H1 (cell line): ENCODE measurements around the gene ADPRHL1. TPM values are rescaled to one million over a fixed set of nuclear protein-coding genes. Genes with fewer than 3 reads are reported as not detected.

Source experiments
- CTCF ChIA-PET: fragments of 300-600 bp; sonication (Branson Sonifier 250); formaldehyde crosslinking; loops from one replicate; lab custom pipeline; 2021; ENCODE audit not compliant: partially characterized antibody; lab: Charles Lee
- POLR2A ChIA-PET: fragments of 300-600 bp; sonication (Branson Sonifier 250); formaldehyde crosslinking; loops from one replicate; lab custom pipeline; 2021; ENCODE audit warnings: inconsistent platforms; ENCODE audit not compliant: partially characterized antibody; lab: Charles Lee
- DNase-seq, 2 experiments: peaks; one replicate each; pipeline versions ENCODE4 v3.0.0 to v3.0.0-alpha.2; 2010 to 2022; ENCODE audit warnings: low spot score in 2 of 2, low read depth in 1 of 2, mixed read lengths in 1 of 2
- FAIRE-seq: peaks from 2 replicates; lab custom pipeline; 2011; peaks lifted over from hg19 to GRCh38; lab: Jason Lieb, UNC
- H2AFZ ChIP-seq: 2 replicates; pipeline ENCODE4 v1.8.1; 2012; ENCODE audit warnings: low read length, inconsistent platforms
- H2AK5ac ChIP-seq: 2 replicates; pipeline ENCODE4 v1.6.1; 2013; ENCODE audit warnings: low read depth, low read length
- H2BK120ac ChIP-seq: replicated peaks from 2 replicates; pipeline ENCODE3; 2013; ENCODE audit warnings: low read depth, low read length, inconsistent platforms
- H2BK12ac ChIP-seq: 2 replicates; pipeline ENCODE4 v1.6.1; 2013; ENCODE audit warnings: low read depth, low read length
- H2BK15ac ChIP-seq: 2 replicates; pipeline ENCODE4 v1.6.1; 2013; ENCODE audit warnings: low read length
- H2BK20ac ChIP-seq: 2 replicates; pipeline ENCODE4 v1.6.1; 2013; ENCODE audit warnings: low read length
- H2BK5ac ChIP-seq: 2 replicates; pipeline ENCODE4 v1.6.1; 2013; ENCODE audit warnings: low read depth, low read length
- H3K14ac ChIP-seq: 2 replicates; pipeline ENCODE4 v1.6.1; 2013; ENCODE audit warnings: inconsistent platforms; ENCODE audit not compliant: insufficient read length
- H3K18ac ChIP-seq: 2 replicates; pipeline ENCODE4 v1.6.1; 2013; ENCODE audit warnings: low read length; ENCODE audit errors: extremely low read depth
- H3K23ac ChIP-seq: 2 replicates; pipeline ENCODE4 v1.6.1; 2013; ENCODE audit warnings: inconsistent platforms; ENCODE audit not compliant: insufficient read length
- H3K23me2 ChIP-seq: 2 replicates; pipeline ENCODE4 v1.6.1; 2013; ENCODE audit warnings: low read depth, low read length
- H3K27ac ChIP-seq: 2 replicates; pipeline ENCODE4 v1.6.1; 2011; ENCODE audit warnings: low read depth, low read length, inconsistent platforms
- H3K27me3 ChIP-seq, 4 experiments: replicated peaks in 1 of 4; 1 replicate in 1 of 4; 2 replicates in 3 of 4; pipeline versions ENCODE4 v1.6.1 to v1.8.1; 2011 to 2013; ENCODE audit warnings: low read length in 3 of 4, mild to moderate bottlenecking in 3 of 4, inconsistent platforms in 2 of 4, mixed read lengths in 2 of 4, moderate library complexity in 1 of 4; ENCODE audit not compliant: control insufficient read depth in 3 of 4, insufficient read depth in 3 of 4; ENCODE audit errors: extremely low read depth in 1 of 4
- H3K36me3 ChIP-seq, 4 experiments: 2 replicates each; pipeline versions ENCODE4 v1.6.1 to v1.8.1; 2011 to 2013; ENCODE audit warnings: mild to moderate bottlenecking in 4 of 4, low read length in 3 of 4, moderate library complexity in 2 of 4, control low read depth in 1 of 4, inconsistent platforms in 1 of 4; ENCODE audit not compliant: insufficient read depth in 4 of 4, control insufficient read depth in 2 of 4
- H3K4ac ChIP-seq: replicated peaks from 2 replicates; pipeline ENCODE3; 2013; ENCODE audit warnings: low read length, low read depth, mixed read lengths, inconsistent platforms; ENCODE audit not compliant: insufficient read length
- H3K4me1 ChIP-seq, 4 experiments: replicated peaks in 1 of 4; 1 replicate in 1 of 4; 2 replicates in 3 of 4; pipeline versions ENCODE4 v1.6.1 to v1.8.1; 2011 to 2013; ENCODE audit warnings: low read length in 3 of 4, inconsistent platforms in 2 of 4, mixed read lengths in 1 of 4; ENCODE audit not compliant: insufficient read depth in 4 of 4, control insufficient read depth in 3 of 4
- H3K4me2 ChIP-seq, 2 experiments: 2 replicates each; pipeline versions ENCODE4 v1.6.1 to v1.8.1; 2011 to 2013; ENCODE audit warnings: low read depth in 2 of 2, low read length in 2 of 2, control low read depth in 1 of 2, inconsistent platforms in 1 of 2, mild to moderate bottlenecking in 1 of 2; ENCODE audit not compliant: insufficient read depth in 1 of 2
- H3K4me3 ChIP-seq, 4 experiments: fragments of 200-600, 300-600 bp in 1 of 4; sonication (generic), shearing (Covaris generic), sonication (Bioruptor Twin) in 1 of 4; 2 replicates each; pipeline versions ENCODE4 v1.5.1 to v1.8.1; 2011 to 2016; ENCODE audit warnings: low read length in 4 of 4, low read depth in 3 of 4, control low read depth in 2 of 4, inconsistent platforms in 2 of 4, mild to moderate bottlenecking in 2 of 4, mixed read lengths in 1 of 4, moderate library complexity in 1 of 4; ENCODE audit not compliant: insufficient read depth in 2 of 4; ENCODE audit errors: extremely low read depth in 1 of 4
- H3K56ac ChIP-seq: replicated peaks from 2 replicates; pipeline ENCODE3; 2013; ENCODE audit warnings: low read depth, mild to moderate bottlenecking, mixed read lengths, low read length, inconsistent platforms; ENCODE audit not compliant: insufficient read length
- H3K79me1 ChIP-seq: 2 replicates; pipeline ENCODE4 v1.6.1; 2013; ENCODE audit warnings: low read depth, low read length, control low read depth
- H3K79me2 ChIP-seq, 2 experiments: 2 replicates each; pipeline versions ENCODE4 v1.6.1 to v1.8.1; 2012 to 2013; ENCODE audit warnings: low read length in 2 of 2, mild to moderate bottlenecking in 2 of 2, inconsistent platforms in 1 of 2; ENCODE audit not compliant: insufficient read depth in 2 of 2, control insufficient read depth in 1 of 2
- H3K9ac ChIP-seq, 4 experiments: replicated peaks in 1 of 4; 1 replicate in 1 of 4; 2 replicates in 3 of 4; pipeline versions ENCODE4 v1.6.1 to v1.8.1; 2011 to 2013; ENCODE audit warnings: low read depth in 3 of 4, low read length in 3 of 4, control low read depth in 2 of 4, mild to moderate bottlenecking in 2 of 4, moderate library complexity in 2 of 4, inconsistent platforms in 1 of 4; ENCODE audit errors: extremely low read depth in 1 of 4
- H3K9me3 ChIP-seq, 2 experiments: 2 replicates each; pipeline versions ENCODE4 v1.6.1 to v1.8.1; 2012 to 2013; ENCODE audit warnings: mild to moderate bottlenecking in 2 of 2, moderate library complexity in 2 of 2, control low read depth in 1 of 2, inconsistent platforms in 1 of 2, low read depth in 1 of 2, low read length in 1 of 2, mixed read lengths in 1 of 2; ENCODE audit not compliant: insufficient read depth in 2 of 2
- H4K20me1 ChIP-seq, 2 experiments: replicated peaks in 1 of 2; 2 replicates each; pipeline versions ENCODE3 to v1.8.1; 2011 to 2013; ENCODE audit warnings: inconsistent platforms in 2 of 2, low read length in 2 of 2, mild to moderate bottlenecking in 1 of 2; ENCODE audit not compliant: insufficient read depth in 2 of 2, control insufficient read depth in 1 of 2
- H4K5ac ChIP-seq: 2 replicates; pipeline ENCODE4 v1.6.1; 2013; ENCODE audit warnings: low read length, low read depth, mixed read lengths, inconsistent platforms; ENCODE audit not compliant: insufficient read length
- H4K8ac ChIP-seq: 2 replicates; pipeline ENCODE4 v1.8.0; 2013; ENCODE audit warnings: mild to moderate bottlenecking, moderate library complexity, low read length, inconsistent platforms; ENCODE audit not compliant: insufficient read depth; ENCODE audit errors: extremely low read depth
- H4K91ac ChIP-seq: replicated peaks from 2 replicates; pipeline ENCODE3; 2013; ENCODE audit warnings: low read length, mixed read lengths, inconsistent platforms; ENCODE audit not compliant: insufficient read length
- CBX5 ChIP-seq: fragments of 300-800, 300-1000 bp; sonication (generic); IDR thresholded peaks from 2 replicates; pipeline ENCODE4 v1.7.1; 2016; ENCODE audit warnings: antibody characterized with exemption, low read length, low read depth
- CBX8 ChIP-seq: fragments of 300-800, 300-1000 bp; sonication (generic); IDR thresholded peaks from 2 replicates; pipeline ENCODE4 v1.7.1; 2016; ENCODE audit warnings: low read depth, low read length, borderline replicate concordance
- CTBP2 ChIP-seq: IDR thresholded peaks from 2 replicates; pipeline ENCODE4 v1.7.0; 2011; ENCODE audit warnings: borderline replicate concordance, mild to moderate bottlenecking, moderate library complexity, mixed read lengths, low read length; ENCODE audit not compliant: insufficient read depth, insufficient read length
- EGR1 ChIP-seq: IDR thresholded peaks from 2 replicates; pipeline ENCODE4 v1.6.1; 2011; ENCODE audit warnings: low read depth, low read length, borderline replicate concordance
- FOSL1 ChIP-seq: IDR thresholded peaks from 2 replicates; pipeline ENCODE4 v1.6.1; 2011; ENCODE audit warnings: mild to moderate bottlenecking, low read depth, low read length, moderate library complexity; ENCODE audit not compliant: insufficient read depth
- GTF2F1 ChIP-seq: IDR thresholded peaks from 2 replicates; pipeline ENCODE4 v1.6.1; 2012; ENCODE audit warnings: low read depth, low read length, improper control_type of control experiment, borderline replicate concordance
- NANOG ChIP-seq: IDR thresholded peaks from 2 replicates; pipeline ENCODE4 v1.6.1; 2011; ENCODE audit warnings: low read length, low read depth, mild to moderate bottlenecking, inconsistent platforms; ENCODE audit not compliant: insufficient read depth, poor library complexity, severe bottlenecking
- SIRT6 ChIP-seq: IDR thresholded peaks from one replicate; pipeline ENCODE4 v1.7.1; 2012; ENCODE audit warnings: low read length, inconsistent platforms
- SRF ChIP-seq: IDR thresholded peaks from 2 replicates; pipeline ENCODE4 v1.6.1; 2011; ENCODE audit warnings: mild to moderate bottlenecking, low read depth, low read length, moderate library complexity
- SUZ12 ChIP-seq: fragments of 200-600 bp; sonication (generic); IDR thresholded peaks from 2 replicates; pipeline ENCODE4 v1.6.1; 2012; ENCODE audit warnings: mild to moderate bottlenecking, inconsistent platforms, low read length, moderate library complexity, mixed read lengths
- TAF7 ChIP-seq: optimal IDR thresholded peaks from 2 replicates; pipeline ENCODE3; 2011; ENCODE audit warnings: low read depth, mild to moderate bottlenecking, inconsistent platforms, low read length, moderate library complexity, borderline replicate concordance
- TCF12 ChIP-seq: IDR thresholded peaks from 2 replicates; pipeline ENCODE4 v1.6.1; 2011; ENCODE audit warnings: low read depth, mild to moderate bottlenecking, low read length
- TEAD4 ChIP-seq: IDR thresholded peaks from 2 replicates; pipeline ENCODE4 v1.6.1; 2012; ENCODE audit warnings: low read depth, low read length, inconsistent platforms, mixed read lengths
- YY1 ChIP-seq: IDR thresholded peaks from 2 replicates; pipeline ENCODE4 v1.6.1; 2011; ENCODE audit warnings: low read depth, mild to moderate bottlenecking, low read length
- WGBS, 2 experiments: shearing (Covaris generic) in 1 of 2; methylation state at CpG; one replicate each; pipeline versions ENCODE4 v1.1.6 to v1.1.7; 2013 to 2015; ENCODE audit warnings: low lambda C conversion rate in 2 of 2, mixed read lengths in 2 of 2, inconsistent platforms in 1 of 2, low coverage in 1 of 2, missing lambda C conversion rate in 1 of 2; ENCODE audit not compliant: insufficient replicate concordance in 2 of 2, insufficient coverage in 1 of 2, insufficient read length in 1 of 2; ENCODE audit errors: extremely low coverage in 1 of 2, missing lambda C conversion rate in 1 of 2; 5-methylcytosine and 5-hydroxymethylcytosine counted together
- polyA plus RNA-seq, 7 experiments: library from polyadenylated mRNA; depleted of rRNA in 3 of 7; stranded (reverse) in 5 of 7; unstranded in 2 of 7; fragments of >200 nt in 5 of 7; fragments of 200-250 nt in 2 of 7; gene quantifications; 1 replicate in 5 of 7; 2 replicates in 1 of 7; 4 replicates in 1 of 7; pipeline versions ENCODE4 v1.2.1 to v1.2.3, GENCODE V29; 2011 to 2013; ENCODE audit warnings: missing spikeins in 2 of 7, mixed read lengths in 2 of 7
- total RNA-seq: library from RNA; stranded (reverse); fragmentation: NEBNext Ultra II Directional; extraction: Animal tissue kit (Norgen Biotek cat#: 25700); gene quantifications from 2 replicates; pipeline ENCODE4 v1.2.1, GENCODE V29; 2021
- TF ChIP-seq, protein P1 (sequence below): IDR thresholded peaks from 2 replicates; pipeline ENCODE4 v1.6.1; 2012; ENCODE audit warnings: inconsistent platforms

Gene ADPRHL1
- total and polyA plus RNA-seq, 2 of the 8 experiments (the other 6 are each of a cell fraction or from before 2014, with no cell fraction given) = 0.74 to 1.7 TPM

DNA sequence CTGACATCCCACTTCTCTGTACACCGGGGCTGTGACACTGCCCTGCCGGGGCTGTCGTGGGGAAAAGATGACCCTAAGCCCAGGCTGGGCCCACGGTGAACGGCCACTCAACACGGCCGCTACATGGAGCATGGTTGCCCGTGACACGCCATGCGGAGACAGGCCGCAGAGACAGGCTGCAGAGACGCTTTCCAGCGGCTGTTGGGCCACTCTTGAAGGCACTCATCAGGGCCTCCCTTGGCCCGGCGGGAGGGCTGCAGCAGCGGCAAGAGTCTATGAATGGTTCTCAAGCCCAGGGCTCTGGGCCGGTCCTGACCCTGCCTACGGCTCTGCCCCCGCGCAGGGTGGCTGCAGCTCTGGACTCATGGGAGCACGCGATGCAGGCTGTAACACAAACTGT, 22.1 kb downstream of the ADPRHL1 start:
- H3K23ac ChIP-seq = no peak overlapping the region
- no peaks in the 10 kb centered on the region for H3K27me3 ChIP-seq
- H3K79me1 ChIP-seq = no peaks in the 10 kb centered on the region
- H3K56ac ChIP-seq = no peak overlapping the region
- no peaks in the 10 kb centered on the region for H3K4me1 ChIP-seq
- DNase-seq (no peak), FAIRE-seq (no peak)
- H4K8ac ChIP-seq = no peak overlapping the region
- no peak overlapping the region for H2BK20ac ChIP-seq
- no peak overlapping the region for H4K91ac ChIP-seq
- no peak overlapping the region for H3K9ac ChIP-seq
- CTCF ChIA-PET = interaction anchor here (1.4 kb wide), 1 partner anchor 21 kb away, joined by 4 read pairs; no protein-coding TSS in a partner anchor
- H3K79me2 ChIP-seq = no peaks in the 10 kb centered on the region
- H2AFZ ChIP-seq = no peak overlapping the region
- H3K9me3 ChIP-seq = no peaks in the 10 kb centered on the region
- H3K18ac ChIP-seq = no peak overlapping the region
- H3K14ac ChIP-seq = no peak overlapping the region
- H2BK15ac ChIP-seq = no peak overlapping the region
- no peaks in the 10 kb centered on the region for H3K23me2 ChIP-seq
- H3K27ac ChIP-seq = no peak overlapping the region
- H3K4ac ChIP-seq = no peak overlapping the region
- POLR2A ChIA-PET = no interaction called here
- no peak overlapping the region for H2BK12ac ChIP-seq
- no peak overlapping the region for H4K5ac ChIP-seq
- no peak overlapping the region for H3K4me2 ChIP-seq
- 91% methylated on average over 20 of the region's 22 CpGs; no CpG with 5 or more reads in 1 of the 2 experiments for WGBS, 2 experiments
- H4K20me1 ChIP-seq = no peaks in the 10 kb centered on the region
- no peak overlapping the region for H2BK5ac ChIP-seq
- no peak overlapping the region for H2BK120ac ChIP-seq
- H2AK5ac ChIP-seq = no peak overlapping the region
- H3K36me3 ChIP-seq = no peaks in the 10 kb centered on the region
- no peak overlapping the region for H3K4me3 ChIP-seq
- no peak for TF ChIP-seq TEAD4
- TF ChIP-seq SUZ12 = no peak
- no peak for TF ChIP-seq CBX5
- no peak for TF ChIP-seq SIRT6
- TF ChIP-seq YY1 = no peak
- TF ChIP-seq, protein P1, sequence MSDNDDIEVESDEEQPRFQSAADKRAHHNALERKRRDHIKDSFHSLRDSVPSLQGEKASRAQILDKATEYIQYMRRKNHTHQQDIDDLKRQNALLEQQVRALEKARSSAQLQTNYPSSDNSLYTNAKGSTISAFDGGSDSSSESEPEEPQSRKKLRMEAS = no peak
- no peak for TF ChIP-seq TAF7
- no peak for TF ChIP-seq FOSL1
- no peak for TF ChIP-seq CTBP2
- no peak for TF ChIP-seq SRF
- no peak for TF ChIP-seq TCF12
- TF ChIP-seq GTF2F1 = no peak
- TF ChIP-seq NANOG = no peak
- TF ChIP-seq EGR1 = no peak
- no peak for TF ChIP-seq CBX8
